LoVo (cell line): ENCODE data around the gene SNRNP35.
"Not testable (repeated sequence)": the region's sequence is repeated elsewhere in the genome, so short reads cannot be mapped to it uniquely, and the experiment has no call there.

Source experiments
- DNase-seq: peaks from one replicate; pipeline ENCODE4 v3.0.0-alpha.2; 2016; ENCODE audit warnings: low spot score

The SNRNP35 gene

DNA sequence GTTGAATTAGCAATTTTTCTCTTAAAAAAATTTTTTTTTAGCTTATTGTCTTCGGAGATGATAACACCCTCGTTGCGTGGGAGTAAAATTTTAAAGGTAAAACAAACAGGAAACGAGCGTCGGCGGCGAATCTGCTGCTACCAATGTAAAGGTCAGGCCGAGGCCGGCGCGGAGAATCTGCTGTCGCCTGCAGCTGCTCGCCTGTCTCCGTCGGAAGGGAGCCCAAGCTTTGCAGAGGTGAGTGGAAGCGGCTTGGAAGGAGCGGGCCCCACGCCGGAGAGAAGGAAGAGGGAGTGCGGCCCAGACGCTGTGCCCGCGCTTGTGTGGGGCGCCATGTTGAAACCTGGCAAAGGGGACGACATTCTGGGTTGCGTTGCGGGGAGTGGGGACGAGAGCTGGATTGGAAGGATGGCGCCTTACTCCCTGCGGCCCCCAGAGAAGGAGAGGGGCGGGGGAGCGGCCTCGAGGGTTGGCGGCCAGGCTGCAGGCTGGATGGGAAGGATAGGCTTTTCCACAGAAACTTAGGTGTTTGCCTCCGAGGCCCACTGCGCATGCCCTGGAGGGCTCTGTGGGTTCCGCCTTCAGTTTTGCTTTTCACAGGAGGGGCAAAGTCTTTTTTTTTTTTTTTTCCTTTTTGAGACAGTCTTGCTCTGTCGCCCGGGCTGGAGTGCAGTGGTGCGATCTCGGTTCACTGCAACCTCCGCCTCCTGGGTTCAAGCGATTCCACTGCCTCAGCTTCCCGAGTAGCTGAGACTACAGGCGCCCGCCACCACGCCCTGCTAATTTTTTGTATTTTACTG is at the start of gene SNRNP35:
TSS of gene SNRNP35 (plus strand) at position 160 of the 800 bp plus-strand sequence. CDS start 7,402 bp downstream, outside the sequence.
- peak; percentile 88 for DNase-seq

DNA sequence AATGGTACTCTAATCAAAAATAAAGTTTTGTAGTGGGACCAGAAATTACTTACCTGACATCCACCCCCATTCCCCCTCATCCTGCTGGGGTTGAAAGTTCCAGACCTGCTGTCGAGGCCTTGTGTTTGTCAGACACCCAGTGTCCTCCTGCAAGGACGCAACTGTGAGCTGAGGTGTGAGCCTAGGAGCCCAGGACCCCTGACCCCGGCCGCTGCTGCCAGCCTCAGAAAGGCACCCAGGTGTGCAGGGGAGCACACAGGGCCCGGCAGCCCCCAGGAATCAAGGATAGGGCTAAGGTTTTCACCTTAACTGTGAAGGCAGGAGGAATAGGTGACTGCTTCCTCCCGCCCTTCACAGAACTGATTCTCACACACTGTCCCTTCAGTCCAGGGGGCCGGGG is 49.3 kb upstream of the SNRNP35 start:
- not testable (repeated sequence) for DNase-seq

DNA sequence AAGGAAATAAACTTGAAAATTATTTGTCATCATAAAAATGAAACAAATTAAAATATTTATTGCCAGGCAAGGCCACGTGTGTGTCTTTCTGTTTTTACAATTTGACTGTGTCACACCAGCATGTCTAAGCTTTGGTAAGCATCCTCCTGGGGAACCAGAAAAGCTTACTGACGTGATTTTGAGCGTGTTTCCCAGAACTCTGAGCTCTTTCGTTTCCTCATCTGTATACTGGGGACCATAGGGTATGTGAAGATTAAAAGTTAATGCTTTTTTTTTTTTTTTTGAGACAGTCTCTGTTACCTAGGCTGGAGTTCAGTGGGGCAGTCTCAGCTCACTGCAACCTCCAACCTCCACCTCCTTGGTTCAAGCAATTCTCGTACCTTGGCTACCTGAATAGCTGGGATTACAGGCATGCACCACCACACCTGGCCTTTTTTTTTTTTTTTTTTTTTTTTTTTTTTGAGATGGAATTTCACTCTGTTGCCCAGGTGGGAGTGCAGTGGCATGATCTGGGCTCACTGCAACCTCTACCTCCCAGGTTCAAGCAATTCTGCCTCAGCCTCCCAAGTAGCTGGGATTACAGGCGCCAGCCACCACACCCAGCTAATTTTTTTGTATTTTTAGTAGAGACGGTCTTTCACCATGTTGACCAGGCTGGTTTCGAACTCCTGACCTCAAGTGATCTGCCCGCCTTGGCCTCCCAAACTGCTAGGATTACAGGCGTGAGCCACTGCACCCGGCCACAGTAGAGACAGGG is 48.5 kb upstream of the SNRNP35 start:
- not testable (repeated sequence) for DNase-seq

- DNase-seq: no peak
These were observed 47.9 kb upstream of the SNRNP35 start for GRCh38 chr12:123410041-123410412.

DNA sequence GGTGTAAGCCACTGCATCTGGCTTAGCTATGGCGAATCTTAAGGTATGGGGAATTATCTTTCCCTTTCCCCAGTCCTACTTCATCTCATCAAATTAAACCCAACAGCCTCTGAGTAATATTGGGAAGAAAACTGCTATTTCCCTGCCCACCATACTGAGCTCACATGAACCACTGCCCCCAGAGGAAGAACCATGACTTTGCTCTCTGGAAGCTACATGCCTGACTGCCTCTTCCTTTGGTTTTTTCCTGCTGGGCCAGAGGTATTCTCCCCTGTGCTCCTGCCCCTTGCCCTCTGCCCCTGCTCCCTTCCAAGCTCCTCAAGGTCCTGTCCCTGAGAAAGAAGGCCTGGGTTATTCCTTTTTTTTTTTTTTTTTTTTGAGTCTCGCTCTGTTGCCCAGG is 36.6 kb upstream of the SNRNP35 start:
- DNase-seq: no peak

DNA sequence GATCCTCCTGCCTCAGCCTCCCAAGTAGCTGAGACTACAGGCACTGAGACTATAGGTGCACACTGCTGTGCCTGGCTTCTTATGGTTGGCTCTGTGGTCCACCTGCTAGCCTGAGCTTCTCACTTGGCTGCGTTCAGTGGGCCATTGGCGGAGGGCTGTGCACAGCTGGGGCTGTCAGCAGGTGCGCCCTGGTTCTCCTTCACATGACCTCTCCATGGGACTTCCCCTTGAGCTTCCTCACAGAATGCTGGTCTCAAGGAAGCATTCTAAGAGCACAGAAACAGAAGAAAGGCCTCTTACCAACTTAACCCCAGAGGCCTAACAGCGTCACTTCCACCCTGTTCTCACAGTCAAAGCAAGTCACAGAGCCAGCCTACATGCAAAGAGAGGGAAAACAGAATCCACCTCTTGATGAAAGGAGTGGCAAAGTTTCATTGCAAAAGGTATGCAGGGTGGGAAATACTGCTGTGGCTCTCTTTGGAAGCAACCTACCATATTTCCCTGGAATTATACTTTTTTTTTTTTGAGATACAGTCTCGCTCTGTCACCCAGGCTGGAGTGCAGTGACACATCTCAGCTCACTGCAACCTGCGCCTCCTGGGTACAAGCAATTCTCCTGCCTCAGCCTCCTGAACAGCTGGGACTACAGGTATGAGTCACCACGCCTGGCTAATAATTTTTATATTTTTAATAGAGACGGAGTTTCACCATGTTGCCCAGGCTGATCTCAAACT is 30.7 kb upstream of the SNRNP35 start:
- DNase-seq: no peak

- DNase-seq: no peak
These were observed 29.3 kb upstream of the SNRNP35 start for GRCh38 chr12:123428591-123428990.

DNA sequence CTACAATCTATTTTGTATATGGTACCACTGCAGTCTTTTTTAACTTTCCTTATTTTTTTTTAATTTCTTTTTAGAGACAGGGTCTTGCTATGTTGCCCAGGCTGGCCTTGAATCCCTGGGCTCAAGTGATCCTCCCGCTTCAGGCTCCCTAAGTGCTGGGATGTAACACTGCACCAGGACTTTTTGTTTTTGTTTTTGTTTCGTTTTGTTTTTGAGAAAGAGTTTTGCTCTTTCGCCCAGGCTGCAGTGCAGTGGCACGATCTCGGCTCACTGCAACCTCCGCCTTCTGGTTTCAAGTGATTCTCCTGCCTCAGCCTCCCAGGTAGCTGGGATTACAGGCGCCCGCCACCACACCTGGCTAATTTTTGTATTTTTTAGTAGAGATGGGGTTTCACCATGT is 28.8 kb upstream of the SNRNP35 start:
- not testable (repeated sequence) for DNase-seq

GRCh38 chr12:123431951-123432817 is 25.8 kb upstream of the SNRNP35 start:
- DNase-seq: not testable (repeated sequence)

GRCh38 chr12:123433615-123434014 is 24.3 kb upstream of the SNRNP35 start:
- DNase-seq: no peak

DNA sequence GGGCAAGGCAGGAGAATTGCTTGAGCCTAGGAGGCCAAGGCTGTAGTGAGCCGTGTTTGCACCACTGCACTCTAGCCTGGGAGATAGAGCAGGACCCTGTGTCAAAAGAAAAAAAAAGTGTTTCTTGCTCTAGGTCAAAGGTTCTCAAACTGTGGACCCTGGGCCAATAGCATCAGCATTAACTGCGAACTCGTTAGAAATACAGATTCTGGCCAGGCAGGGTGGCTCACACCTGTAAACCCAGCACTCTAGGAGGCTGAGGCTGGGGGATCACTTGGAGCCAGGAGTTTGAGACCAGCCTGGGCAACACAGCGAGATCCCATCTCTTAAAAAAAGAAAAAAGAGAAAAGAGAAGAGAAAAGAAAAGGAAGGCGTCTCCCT is 22.3 kb upstream of the SNRNP35 start:
- DNase-seq: no peak

DNA sequence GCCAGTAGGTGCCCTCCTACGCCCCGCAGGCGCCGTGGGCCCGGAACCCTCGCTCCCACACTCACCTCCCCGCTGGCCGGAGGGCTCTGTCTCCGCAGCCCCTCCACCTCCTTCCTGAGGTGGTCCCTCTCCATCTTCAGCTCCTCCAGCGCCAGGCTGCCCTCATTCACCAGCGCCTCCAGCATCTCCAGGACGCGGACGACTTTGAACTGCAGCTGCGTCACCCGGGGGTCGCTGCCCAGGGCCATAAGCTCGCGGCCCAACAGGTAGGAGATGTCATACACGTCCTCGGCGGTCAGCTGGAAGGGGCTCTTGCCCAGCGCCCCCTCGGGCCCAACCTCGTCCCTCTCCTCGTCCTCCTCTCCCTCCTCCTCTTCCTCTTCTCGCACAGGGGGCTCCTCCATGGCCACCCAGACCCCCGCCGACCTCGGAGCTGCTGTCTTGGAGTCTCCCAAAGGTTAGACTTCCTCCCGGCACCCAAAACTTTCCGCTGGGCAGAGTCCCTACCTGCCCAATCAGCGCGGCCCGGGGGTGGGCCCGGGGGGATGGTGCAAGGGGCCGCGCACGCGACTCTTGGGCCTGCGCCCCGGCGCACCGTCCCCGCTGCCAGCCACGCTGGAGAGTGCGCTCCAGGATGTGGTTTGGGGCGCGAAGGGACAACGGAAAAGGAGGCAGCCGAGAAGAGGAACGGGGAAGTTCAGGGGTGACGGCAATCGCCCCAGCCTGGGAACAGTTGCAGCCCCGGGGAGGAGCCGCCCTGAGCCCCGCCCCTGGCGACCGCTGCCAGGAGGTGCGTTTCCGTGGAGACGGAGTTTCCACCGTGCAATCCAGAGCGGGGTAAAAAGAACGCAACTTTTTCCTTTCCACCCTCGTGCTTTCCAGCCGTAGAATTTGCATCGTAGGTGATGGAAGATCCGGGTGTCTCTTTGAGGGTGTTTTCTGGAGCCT is 21.6 kb upstream of the SNRNP35 start, which contains the start of gene RILPL2:
TSS of gene RILPL2 (minus strand) at position 668 of the 948 bp plus-strand sequence. CDS start at position 404, 264 bp downstream.
- peak; percentile 88 for DNase-seq

DNA sequence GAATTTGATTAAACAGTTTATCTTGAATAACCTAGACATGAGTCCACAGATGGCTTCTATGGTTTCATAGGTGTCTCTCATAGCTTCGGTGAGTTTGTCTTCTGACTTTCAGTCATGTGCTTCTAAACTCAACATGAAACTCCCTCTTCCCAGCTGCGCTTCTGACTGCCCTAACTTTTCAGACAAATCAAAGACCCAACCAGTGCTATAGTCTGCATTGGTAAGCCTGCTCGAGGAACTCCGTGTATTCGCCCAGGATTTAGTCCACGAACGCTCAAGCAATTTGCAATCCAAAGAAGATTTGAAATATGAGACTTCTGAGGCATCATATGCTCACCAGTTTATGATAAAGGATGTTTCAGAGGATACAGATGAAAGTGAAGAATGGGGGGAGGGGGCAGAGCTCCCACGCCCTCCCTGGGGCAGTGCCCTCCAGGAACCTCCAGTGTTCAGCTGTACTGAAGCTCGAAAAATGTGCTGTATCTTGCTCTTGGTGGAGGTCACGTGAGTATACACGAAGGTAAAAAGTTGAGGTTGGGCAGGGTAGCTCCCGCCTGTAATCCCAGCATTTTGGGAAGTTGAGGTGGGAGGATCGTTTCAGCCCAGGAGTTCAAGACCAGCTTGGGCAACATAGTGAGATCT is 16.3 kb upstream of the SNRNP35 start:
- no peak for DNase-seq

DNA sequence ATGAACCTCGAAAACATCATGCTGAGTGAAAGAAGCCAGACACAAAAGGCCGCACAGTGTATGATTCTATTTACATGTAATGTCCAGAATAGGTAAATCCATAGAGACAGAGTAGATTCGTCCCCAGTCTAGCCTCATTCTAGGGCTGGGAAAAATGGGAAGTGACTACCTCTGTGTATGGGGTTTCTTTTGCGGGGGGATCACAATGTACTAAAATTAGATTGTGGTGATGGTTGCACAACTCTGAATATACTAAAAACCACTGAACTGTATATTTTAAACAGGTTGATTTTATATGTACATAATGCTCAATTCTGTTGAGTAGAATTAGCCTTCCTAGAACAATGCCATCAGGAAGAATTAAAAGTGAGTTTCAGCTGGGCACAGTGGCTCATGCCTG is 15.2 kb upstream of the SNRNP35 start:
- no peak for DNase-seq

- DNase-seq: no peak
These were observed 13.6 kb upstream of the SNRNP35 start for GRCh38 chr12:123444092-123445026.

GRCh38 chr12:123445388-123446332 is 12.3 kb upstream of the SNRNP35 start:
- DNase-seq: no peak

- DNase-seq: no peak
These were observed 11.6 kb upstream of the SNRNP35 start for GRCh38 chr12:123446333-123446713.
